Astrocyte (in vitro differentiated cells and primary cell): ENCODE results near the gene SUFU.

Experiments used
- EZH2 ChIP-seq: IDR thresholded peaks from 2 replicates; pipeline ENCODE4 v1.6.1; 2012; ENCODE audit warnings: mild to moderate bottlenecking, low read length, inconsistent platforms; ENCODE audit not compliant: insufficient read depth
- TF ChIP-seq, protein P1 (sequence below): IDR thresholded peaks from 2 replicates; pipeline ENCODE4 v1.5.1; 2011; ENCODE audit warnings: low read depth, mild to moderate bottlenecking, inconsistent platforms, low read length, moderate library complexity; ENCODE audit not compliant: insufficient read depth

DNA sequence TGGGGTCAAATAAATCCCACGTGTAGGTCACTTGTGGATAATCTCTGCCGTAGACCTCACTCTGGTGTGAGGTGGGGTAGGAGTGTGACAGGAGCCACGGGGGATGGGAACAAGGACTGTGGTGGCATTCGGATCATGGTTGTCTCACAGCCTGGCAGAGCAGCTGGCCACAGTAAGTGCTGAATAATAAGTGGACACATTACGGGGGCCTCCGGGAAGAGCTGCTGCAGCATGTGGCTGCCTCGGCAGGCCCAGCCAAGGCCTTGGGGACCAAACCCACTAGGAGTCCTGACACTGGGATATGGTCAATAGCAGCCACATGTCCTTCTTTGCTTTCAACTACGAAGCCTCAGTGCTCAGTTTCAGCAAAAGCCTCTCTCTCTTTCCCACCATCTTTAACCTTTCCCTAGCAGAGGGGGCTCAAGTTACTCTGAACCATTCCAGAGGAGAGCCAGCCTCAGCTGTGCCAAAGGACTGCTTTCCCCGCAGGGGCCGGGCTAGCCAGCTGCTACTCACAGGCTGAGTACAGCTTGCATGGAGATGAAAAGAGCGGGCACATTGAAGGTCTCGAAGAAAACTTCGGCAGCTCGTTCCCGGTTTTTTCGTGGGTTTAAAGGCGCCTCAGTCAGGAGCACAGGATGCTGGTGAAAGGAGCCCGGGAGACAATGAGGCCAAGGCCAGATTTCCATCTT is 18.5 kb upstream of the SUFU start:
- TF ChIP-seq, protein P1, sequence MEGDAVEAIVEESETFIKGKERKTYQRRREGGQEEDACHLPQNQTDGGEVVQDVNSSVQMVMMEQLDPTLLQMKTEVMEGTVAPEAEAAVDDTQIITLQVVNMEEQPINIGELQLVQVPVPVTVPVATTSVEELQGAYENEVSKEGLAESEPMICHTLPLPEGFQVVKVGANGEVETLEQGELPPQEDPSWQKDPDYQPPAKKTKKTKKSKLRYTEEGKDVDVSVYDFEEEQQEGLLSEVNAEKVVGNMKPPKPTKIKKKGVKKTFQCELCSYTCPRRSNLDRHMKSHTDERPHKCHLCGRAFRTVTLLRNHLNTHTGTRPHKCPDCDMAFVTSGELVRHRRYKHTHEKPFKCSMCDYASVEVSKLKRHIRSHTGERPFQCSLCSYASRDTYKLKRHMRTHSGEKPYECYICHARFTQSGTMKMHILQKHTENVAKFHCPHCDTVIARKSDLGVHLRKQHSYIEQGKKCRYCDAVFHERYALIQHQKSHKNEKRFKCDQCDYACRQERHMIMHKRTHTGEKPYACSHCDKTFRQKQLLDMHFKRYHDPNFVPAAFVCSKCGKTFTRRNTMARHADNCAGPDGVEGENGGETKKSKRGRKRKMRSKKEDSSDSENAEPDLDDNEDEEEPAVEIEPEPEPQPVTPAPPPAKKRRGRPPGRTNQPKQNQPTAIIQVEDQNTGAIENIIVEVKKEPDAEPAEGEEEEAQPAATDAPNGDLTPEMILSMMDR, result no peak
- no peak for TF ChIP-seq EZH2
